WI38 (cell line): Measurements from ENCODE around the gene OR51F2.

ENCODE experiments used
- H3K4me3 ChIP-seq: 2 replicates; pipeline ENCODE4 v1.5.1; 2011; ENCODE audit warnings: low read depth, mild to moderate bottlenecking, control low read depth, low read length
- CTCF ChIP-seq: IDR thresholded peaks from 2 replicates; pipeline ENCODE4 v1.5.1; 2012; ENCODE audit warnings: low read depth, mild to moderate bottlenecking, control low read depth, low read length

The OR51F2 gene

GRCh38 chr11:4809246-4809645 lies 11.9 kb upstream of the OR51F2 start:
- TF ChIP-seq CTCF = no peak
- no peak overlapping the region for H3K4me3 ChIP-seq

- no peak overlapping the region for H3K4me3 ChIP-seq
- no peak for TF ChIP-seq CTCF
Observed at GRCh38 chr11:4825132-4825531, 4.0 kb downstream of the OR51F2 start.

DNA sequence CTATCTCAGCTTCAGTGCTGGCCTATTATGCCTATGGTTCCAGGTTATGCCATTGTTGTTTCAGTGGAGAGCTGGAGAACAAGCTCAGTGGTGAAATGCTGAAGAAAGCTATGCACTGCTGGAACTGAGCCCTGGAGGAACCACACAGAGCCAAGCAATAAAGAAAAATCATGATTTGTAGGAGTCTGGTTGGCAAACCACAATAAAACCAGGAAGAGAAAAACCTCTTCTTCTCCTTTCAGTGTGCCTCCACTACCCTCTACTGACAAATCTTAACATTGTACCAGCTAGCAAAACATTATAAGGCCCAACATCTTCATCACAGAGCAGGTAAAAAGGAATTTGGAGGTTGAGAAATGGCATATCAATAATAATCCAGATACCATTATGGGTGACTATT lies 5.3 kb downstream of the OR51F2 start:
- no peak for TF ChIP-seq CTCF
- H3K4me3 ChIP-seq = no peak overlapping the region

DNA sequence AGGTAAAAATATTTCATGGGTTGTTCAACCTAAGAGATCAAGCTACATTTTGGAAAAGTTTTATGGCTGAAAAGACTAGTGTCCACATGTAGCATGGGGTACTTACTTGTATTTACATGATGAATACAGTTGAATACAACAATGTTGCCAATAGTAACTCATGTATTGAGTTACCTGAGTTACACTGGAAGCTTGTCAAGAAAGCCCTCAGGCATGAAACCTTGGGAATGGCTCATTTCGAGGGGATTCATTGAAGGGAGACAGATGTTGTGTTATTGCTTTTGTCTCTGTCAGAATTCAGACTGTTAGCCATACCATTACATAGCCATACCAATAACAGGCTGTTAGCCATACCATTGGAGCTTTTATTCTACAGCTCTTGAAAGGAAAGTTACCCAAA lies 9.2 kb downstream of the OR51F2 start:
- no peak overlapping the region for H3K4me3 ChIP-seq
- no peak for TF ChIP-seq CTCF

- no peak for TF ChIP-seq CTCF
- H3K4me3 ChIP-seq = no peak overlapping the region
Observed at GRCh38 chr11:4830909-4831308, 9.8 kb downstream of the OR51F2 start.

DNA sequence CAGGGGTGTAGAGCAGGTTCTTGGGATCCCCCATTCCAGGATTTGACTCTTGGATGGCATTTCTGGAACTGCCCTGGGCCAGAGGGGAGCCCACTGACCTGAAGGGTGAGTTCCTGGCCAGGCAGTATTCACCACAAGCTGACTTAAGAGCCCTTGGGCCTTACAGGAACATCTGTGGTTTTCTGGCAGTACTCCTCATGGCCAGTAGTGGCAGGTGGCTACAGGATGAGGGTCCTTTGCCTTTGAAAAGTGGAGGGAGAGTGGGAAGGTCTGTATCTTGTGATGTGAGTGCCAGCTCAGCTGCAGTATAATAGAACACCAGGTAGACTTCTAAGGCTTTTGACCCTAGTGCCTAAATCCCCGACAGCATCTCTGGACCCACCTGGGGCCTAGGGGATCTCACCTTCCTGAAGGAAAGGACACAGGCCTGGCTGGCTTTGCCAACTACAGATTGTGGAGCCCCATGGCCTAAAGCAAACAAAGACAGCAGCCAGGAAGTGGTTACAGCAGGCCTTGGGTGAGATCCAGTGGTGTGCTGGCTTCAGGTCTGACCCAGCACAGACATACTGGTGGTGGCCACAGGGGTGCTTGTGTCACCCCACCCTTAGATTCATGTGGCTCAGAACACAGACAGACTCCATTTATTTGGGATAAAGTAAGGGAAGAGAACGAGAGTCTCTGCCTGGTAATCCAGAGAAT lies 18.9 kb downstream of the OR51F2 start:
- TF ChIP-seq CTCF = no peak
- H3K4me3 ChIP-seq = no peak overlapping the region

- no peak for TF ChIP-seq CTCF
- no peak within 1 kb of the TSS for H3K4me3 ChIP-seq
Observed at GRCh38 chr11:4848908-4849532, 27.9 kb downstream of the OR51F2 start, which contains the start of gene OR51S1. TSS of gene OR51S1 (minus strand) at chr11:4849208. CDS start at chr11:4849208, 0 bp downstream.
